ENCODE data around the gene COX6A2.

- no peak for TF ChIP-seq EZH2 (optimal IDR thresholded peaks at IDR 0.05; ENCODE audit: low read depth, low read length)
- TF ChIP-seq, protein P1, sequence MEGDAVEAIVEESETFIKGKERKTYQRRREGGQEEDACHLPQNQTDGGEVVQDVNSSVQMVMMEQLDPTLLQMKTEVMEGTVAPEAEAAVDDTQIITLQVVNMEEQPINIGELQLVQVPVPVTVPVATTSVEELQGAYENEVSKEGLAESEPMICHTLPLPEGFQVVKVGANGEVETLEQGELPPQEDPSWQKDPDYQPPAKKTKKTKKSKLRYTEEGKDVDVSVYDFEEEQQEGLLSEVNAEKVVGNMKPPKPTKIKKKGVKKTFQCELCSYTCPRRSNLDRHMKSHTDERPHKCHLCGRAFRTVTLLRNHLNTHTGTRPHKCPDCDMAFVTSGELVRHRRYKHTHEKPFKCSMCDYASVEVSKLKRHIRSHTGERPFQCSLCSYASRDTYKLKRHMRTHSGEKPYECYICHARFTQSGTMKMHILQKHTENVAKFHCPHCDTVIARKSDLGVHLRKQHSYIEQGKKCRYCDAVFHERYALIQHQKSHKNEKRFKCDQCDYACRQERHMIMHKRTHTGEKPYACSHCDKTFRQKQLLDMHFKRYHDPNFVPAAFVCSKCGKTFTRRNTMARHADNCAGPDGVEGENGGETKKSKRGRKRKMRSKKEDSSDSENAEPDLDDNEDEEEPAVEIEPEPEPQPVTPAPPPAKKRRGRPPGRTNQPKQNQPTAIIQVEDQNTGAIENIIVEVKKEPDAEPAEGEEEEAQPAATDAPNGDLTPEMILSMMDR (IDR thresholded peaks at IDR 0.05; ENCODE audit: low read length): no peak
Measured at GRCh38 chr16:31430380-31431052, 2.4 kb upstream of the COX6A2 start.
